COLO668 (cell line): Measurements from ENCODE around the gene ZNF451.

Source experiments
- DNase-seq: peaks from one replicate; lab custom pipeline; 2025; ENCODE audit not compliant: unreplicated experiment; lab: John Stamatoyannopoulos, UW

ZNF451 gene

GRCh38 chr6:57147401-57147800, 57.4 kb downstream of the ZNF451 start:
- no peak for DNase-seq

GRCh38 chr6:57147955-57148858, 58.2 kb downstream of the ZNF451 start:
- DNase-seq, result no peak

DNA sequence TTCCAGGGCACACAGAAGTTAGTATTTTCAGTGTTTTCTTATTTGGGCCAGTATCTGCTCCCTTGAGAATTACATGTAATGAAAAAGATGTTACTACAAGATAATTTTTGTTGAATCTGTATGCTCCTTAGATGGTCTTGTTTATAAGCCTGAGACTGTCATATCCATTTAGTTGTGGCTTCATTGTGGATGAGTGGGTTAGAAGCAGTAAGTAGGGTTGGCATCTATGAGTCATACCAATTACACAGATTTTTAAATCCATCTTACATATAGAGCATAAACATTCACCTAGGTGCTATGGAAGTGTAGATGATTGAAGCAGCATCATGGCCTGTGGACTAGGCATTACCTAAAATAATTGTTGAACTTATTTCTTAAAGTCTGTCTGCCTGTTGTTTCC, 68.7 kb downstream of the ZNF451 start:
- no peak for DNase-seq

- no peak for DNase-seq
Observed at GRCh38 chr6:57159127-57159526, 69.1 kb downstream of the ZNF451 start.

GRCh38 chr6:57162028-57162427, 72.0 kb downstream of the ZNF451 start:
- DNase-seq, result no peak

DNA sequence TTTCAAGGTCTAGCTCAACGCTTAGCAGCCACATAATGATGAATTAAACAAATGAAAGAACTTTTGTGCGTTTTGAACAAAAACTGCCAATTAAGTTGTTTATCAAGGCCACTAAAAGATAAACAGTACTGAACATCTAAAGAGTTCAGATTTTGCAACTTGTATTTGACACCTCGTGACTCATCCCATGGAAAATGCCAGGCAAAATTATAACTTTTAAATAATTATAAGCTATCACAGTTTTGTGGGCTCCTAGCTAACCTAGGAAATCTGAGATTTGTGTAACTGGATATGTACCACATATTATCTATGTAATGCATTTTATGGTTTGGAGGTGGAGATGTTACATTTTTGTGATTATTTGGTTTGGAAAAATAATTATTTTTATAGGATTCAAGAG, 72.5 kb downstream of the ZNF451 start:
- no peak for DNase-seq

GRCh38 chr6:57163956-57164355, 74.0 kb downstream of the ZNF451 start:
- no peak for DNase-seq

GRCh38 chr6:57165080-57165479, 75.1 kb downstream of the ZNF451 start:
- DNase-seq, result no peak

GRCh38 chr6:57172136-57173055, 82.4 kb downstream of the ZNF451 start, which contains the start of gene BAG2:
BAG2 (plus strand) TSS chr6:57172326; CDS start chr6:57172698, 372 bp downstream.
- DNase-seq, result peak; percentile 86

GRCh38 chr6:57173056-57173885, 83.3 kb downstream of the ZNF451 start:
- DNase-seq, result peak; percentile 27

- DNase-seq, result no peak
Observed at GRCh38 chr6:57173886-57174510, 84.0 kb downstream of the ZNF451 start.

DNA sequence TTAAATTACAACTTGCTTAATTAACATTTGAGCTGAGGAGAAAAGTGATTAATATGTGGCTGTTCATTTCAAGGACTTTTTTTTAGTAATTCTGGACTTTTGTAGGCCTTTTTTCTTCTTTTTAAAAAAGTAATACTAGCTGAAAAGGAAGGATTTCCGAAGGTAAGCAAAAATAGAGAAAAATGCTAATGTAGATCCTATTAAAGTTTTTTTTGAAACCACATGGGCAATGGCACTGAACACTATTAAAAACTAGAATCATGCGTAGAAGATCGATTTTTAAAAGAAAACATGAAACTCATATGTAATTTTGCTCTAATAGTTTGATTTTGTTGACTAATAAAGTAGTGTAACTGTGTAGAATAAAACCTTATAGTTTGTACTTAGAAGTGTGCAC, 84.5 kb downstream of the ZNF451 start:
- no peak for DNase-seq

DNA sequence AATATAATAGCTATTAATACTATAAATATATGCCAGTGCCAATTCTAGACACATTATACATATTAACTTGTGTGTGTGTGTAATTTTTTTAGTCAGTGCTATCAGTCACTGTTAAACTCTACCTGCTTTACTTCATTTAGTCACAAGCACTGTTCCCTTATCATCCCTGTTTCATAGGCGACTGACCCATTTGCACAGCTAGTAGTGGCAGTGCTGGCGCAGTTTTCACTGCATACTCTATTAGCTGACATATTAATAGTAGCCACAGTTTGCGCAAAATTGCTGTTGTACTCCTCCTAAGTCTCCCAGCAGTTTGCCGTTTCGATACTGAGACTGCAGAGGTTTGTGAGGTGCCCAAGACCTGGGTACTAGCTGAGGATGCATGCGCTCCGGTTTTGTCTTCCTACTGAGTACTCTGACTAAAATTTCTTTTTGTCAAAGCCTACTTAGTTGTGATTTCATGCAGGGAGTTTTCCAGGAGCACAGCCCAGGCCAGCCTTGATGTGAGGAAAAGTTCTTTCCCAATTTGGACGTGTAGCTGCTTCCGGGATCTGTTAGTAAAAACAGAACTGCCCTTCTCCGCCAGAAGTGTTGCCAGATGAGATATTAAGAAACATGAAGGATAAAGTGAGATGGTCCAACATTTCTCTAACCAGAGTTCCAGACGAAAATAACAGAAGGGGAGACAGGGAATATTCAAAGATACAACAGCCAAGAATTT, 87.7 kb downstream of the ZNF451 start:
- DNase-seq, result no peak

GRCh38 chr6:57180596-57180995, 90.6 kb downstream of the ZNF451 start:
- no peak for DNase-seq

- DNase-seq, result no peak
Observed at GRCh38 chr6:57182017-57182432, 92.0 kb downstream of the ZNF451 start.

DNA sequence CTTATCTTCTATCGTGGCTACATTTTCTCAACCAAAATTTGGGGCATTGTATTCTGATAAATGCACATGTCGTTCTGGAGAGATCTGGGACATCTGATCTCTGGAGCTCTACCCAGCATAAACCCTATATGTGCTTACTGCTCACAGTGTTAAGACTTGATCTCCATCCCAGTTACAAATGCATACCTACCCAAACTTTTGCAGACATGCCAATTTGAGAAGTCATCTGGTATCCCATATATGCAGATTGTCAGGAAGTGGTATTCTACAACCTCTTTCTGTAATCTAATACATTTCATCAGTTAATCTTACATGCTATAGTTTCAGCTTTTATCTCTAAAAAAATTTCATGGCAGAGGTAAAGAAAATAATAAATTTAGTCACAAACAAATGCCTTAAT, 93.3 kb downstream of the ZNF451 start:
- no peak for DNase-seq

- no peak for DNase-seq
Observed at GRCh38 chr6:57190140-57190539, 100.2 kb downstream of the ZNF451 start.

- no peak for DNase-seq
Observed at GRCh38 chr6:57193177-57193576, 103.2 kb downstream of the ZNF451 start.

DNA sequence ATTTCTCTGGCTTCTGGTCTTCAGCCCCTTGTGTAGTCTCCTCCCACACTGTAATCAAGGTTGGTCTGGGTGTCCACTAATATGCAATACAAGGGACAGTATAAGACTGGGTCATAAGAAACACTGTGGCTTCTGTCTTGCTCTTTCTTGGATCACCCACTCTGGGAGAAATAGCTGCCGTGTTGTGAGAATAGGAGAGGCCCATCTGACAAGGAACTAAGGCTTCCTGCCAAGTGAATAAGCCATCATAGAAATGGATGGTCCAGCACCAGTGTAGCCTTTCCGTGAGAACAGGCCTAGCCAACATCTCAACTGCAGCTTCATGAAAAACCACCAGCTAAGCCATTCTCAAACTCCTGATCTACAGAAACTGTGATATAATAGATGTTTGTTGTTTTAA, 105.5 kb downstream of the ZNF451 start:
- no peak for DNase-seq
